HG03460 (cell line): Measurements from ENCODE around the gene GPALPP1.
A peak's percentile ranks its signal among the peaks of the same experiment; 100 is the strongest.
"Not testable (repeated sequence)": the region's sequence is repeated elsewhere in the genome, so short reads cannot be mapped to it uniquely, and the experiment has no call there.

Source experiments
- ATAC-seq: cut with Tn5 transposase; IDR thresholded peaks from one replicate; pipeline ENCODE4 v1.9.1; 2021; ENCODE audit not compliant: unreplicated experiment

The GPALPP1 gene

DNA sequence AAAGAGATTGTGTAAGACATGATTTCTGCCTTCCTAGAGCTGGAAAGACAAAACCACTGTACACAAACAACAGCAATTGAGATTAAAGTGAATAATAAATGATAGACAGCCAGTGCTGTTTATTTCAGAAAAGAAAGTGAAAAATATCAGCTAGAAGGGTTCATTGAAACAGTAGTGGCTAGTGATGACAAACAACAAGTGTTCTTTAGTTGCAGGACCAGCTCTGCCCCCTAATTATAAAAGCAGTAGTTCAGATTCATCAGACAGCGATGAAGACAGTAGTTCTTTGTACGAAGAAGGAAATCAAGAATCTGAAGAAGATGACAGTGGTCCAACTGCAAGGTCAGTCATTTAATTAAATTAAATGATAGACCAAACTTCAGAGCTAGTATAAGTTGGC, 14.8 kb downstream of the GPALPP1 start:
- no peak for ATAC-seq

DNA sequence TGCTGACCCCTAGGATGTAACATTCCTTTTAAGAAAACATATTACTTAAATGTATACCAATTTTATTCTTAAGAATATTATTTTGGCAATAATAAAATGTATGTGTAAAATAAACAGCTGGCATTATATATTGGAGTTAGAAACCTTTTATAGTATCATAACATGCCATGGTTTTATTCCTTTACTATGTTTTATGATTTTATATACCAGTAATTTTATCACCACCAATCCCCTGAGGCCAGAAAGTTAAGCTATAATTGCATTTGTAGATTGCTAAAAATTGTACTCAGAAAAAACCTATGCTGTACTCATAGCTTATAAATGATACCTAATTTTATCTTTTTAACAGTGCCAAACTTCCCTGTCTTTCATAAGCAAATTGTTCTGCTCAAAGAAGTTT, 17.9 kb downstream of the GPALPP1 start:
- no peak for ATAC-seq

DNA sequence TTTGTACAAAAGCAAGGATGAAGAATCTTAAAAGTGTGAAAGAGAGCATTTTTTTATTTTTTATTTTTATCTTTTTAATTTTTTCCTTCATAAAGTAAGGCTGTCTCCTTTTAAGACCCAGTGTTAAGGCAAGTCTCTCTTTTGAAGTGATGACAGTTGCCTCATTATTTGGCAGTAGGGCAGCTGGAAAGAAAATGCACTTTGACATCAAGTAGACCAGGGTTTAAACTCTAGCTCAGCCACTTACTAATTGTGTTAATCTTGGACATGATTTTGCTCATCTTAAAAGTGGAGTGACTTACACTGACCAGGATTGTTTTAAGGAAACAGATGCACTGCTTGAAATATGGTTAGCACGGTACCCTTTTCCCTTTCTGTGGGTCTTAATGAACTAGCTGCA, 18.5 kb downstream of the GPALPP1 start:
- ATAC-seq: no peak

DNA sequence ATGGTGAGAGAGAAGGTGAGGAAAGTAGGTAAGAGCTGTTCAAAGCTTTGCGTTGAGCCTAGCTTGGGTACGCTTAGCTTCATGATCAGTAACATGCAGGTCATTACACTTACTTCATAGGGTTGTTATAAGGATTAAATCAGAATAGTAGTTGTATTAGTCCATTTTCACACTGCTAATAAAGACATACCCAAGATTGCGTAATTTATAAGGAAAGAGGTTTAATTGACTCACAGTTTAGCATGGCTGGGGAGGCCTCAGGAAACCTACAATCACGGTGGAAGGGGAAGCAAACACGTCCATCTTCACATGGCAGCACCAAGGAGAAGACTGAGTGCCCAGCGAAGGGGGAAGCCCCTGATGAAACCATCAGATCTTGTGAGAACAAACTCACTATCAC, 21.9 kb downstream of the GPALPP1 start:
- no peak for ATAC-seq

DNA sequence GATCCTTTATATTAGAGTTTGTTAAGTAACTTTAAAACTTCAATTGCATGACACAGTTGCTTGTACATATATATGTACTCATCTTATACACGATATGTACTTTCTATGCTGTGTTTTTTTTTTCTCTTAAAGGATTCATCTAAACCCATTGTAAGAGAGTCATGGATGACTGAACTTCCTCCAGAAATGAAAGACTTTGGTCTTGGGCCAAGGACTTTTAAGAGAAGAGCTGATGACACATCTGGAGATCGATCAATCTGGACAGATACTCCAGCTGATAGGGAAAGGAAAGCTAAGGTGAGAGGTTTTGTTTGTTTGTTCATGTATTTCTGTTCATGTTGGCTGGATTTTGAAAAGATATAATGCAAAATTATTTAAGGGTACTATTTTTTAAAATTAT, 26.0 kb downstream of the GPALPP1 start:
- no peak for ATAC-seq

DNA sequence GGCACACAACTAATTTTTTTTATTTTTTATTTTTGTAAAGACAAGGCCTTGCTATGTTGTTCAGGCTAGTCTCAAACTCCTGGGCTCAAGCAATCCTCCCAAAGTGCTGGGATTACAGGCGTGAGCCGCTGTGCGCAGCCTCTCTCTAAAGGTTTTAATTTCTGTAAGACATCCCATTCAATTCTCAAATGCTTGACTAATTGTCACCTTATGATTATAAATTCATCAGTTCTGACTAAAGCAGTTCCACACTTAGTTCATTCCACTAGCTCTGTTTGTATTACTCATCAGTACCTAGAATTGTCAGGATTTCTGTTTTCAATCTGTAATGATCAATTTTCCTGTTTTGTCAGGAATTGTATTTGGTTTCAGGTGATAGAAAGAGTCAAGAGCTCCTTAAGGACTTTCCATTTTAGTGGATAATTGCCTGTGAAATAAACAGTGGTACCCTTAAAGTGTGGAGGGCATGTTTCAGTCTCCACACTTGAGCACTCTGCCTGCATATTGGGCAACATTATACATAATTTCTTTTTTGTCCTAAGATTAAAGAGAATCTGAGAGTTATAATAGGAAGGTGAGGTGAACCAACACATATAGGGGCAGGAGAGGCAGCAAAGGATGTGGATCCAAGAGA, 27.6 kb downstream of the GPALPP1 start:
- no peak for ATAC-seq

DNA sequence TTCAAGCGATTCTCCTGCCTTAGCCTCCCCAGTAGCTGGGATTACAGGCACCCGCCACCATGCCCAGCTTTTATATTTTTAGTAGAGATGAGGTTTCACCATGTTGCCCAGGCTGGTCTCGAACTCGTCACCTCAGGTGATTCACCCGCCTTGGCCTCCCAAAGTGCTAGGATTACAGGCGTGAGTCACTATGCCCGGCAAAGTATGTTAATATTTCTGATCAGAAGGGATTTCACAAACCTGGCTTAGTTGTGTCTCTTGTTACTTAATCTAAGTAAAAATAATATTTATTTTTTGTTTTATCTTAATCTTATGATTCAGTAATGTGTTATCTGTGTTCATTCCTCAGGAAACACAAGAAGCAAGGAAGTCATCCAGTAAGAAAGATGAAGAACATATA, 30.6 kb downstream of the GPALPP1 start:
- not testable (repeated sequence) for ATAC-seq

DNA sequence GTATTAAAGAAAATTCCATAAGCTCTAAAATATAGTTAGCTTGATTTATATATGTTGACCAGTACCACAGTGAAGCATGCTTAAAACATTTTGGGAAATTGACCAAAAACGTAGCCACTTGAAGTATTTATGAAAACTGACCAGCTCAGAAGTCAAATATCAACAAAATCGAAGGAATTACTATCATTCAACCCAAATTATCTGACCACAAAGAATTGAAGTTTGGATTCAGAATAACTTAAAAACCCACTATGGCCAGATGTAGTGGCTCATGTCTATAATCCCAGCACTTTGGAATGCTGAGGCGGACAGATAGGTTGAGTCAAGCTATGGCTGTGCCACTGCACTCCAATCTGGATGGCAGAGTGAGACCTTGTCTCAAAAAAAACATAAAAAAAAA, 31.9 kb downstream of the GPALPP1 start:
- no peak for ATAC-seq

DNA sequence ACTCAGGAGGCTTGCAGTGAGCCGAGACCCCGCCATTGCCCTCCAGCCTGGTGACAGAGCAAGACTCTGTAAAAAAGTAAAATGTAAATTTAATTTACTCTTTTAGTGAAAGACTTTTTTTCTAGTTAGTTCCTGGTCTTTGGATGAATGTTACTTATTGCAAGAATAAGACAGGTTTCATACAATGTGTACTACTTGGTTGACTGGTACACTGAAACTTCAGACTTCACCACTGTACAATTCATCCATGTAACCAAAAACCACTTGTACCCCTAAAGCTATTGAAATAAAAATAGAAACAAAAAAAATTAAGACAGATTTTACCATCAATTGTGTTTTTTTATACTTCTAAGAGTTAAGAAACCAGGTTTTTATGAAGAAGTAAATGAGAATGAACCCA, 35.5 kb downstream of the GPALPP1 start:
- no peak for ATAC-seq

DNA sequence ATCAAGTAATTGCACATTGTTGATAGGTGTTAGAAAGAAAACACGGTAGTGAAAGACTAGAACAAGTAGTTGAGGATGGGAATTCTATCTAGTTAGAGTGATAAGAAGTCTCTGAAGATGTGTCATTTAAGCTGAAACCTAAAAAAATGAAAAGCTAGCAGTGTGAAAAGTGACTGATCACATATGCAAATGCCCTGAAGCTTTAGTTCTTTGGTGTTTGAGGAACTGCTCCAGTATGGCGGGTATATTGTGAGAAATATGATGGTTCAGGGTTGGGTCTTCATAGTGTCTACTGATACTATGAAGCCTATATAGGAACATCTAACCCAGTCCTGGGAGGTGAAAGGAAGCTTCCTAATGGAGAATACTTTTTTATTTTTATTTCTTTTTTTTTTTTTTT, 45.0 kb downstream of the GPALPP1 start:
- no peak for ATAC-seq

DNA sequence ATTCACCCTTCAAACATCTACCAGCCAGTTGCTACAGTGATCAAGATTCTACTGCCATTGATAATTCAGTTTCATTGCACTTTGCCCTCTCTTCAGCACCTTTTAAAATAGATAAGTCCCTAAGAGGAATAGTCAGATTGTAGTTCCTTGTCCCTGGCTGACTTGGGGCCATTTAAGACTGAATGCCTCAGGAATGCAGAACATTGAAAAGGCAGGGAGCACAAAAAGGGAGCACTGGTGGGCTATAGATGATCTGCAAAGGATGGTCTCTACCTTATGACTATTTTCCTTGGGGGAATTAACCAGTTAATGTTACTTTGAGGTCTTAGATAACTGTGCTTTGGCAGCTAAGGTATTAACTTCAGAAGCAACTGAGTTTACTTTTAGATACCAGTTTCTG, 46.9 kb downstream of the GPALPP1 start:
- ATAC-seq: no peak

DNA sequence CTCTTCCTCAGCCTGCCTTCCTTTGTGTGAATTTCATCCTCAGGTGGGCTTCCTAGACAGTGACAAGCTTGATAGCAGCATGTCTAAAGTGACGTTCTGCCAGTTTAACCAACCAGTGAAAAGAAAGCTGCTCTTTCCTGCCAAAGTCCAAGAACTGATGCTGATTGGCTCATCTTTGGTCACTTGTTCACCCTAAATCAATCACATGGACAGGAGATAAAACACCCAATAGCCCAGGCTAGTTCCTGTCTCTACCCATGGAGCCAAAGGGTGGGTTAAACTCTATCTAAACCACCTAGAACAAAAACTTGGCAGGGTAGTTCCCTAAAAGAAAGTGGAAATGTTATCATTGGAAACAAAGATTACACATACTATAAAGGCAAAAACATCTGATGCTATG, 50.8 kb downstream of the GPALPP1 start:
- no peak for ATAC-seq

DNA sequence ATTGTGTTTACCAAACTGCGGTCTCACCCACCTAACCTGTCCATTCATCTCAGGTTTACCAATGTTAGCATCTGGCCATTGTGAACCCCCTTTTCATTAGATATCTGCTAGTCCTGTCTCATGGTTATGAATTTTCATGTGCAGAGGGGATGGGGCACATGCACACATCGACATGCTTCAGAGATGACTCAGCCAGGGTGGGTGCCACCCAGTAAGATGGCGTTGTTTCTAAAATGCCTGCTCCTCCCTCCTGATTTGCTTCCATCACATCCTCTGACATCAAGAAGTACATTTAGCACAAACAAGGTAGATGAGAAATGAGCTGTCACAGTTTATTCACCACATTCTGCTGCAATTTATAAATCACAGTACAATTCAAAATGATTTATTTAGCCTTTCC, 51.3 kb downstream of the GPALPP1 start:
- no peak for ATAC-seq

DNA sequence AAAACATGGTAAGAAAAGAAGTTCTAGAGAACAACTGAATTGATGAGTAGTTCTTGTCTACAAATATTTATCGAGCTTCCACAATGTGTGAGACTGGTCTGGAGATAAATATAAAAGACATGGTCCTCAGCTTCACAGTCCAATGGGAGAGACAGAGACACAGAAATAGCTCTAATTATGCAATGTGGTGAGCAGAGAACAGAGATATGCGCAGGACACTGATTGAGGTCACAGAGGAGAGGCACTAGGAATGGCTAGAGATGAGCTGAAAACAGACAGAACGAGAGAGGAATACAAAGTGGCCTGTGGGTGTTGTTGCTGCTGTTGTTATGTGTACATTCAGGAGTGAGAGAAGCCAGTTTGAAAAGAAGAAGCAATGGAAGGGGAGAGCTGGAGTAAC, 53.2 kb downstream of the GPALPP1 start:
- no peak for ATAC-seq

DNA sequence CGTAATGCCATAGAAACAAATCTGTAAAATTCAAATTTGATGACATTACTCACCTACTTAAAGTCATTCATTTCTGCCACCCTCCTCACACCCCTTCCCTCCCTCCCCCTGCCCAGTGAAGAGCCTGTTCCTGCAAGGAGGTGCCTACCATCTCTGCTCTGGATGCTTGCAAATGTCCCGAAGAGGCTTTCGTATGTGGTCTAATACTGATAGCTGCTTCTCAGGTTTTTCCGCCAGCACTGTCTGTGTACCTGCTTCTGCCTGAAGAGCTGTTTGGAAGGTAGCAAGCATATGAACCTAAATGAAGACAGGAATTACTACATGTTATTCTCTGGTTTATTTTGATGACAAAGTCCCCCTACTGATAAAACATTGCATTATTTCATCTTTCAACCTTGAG, 57.1 kb downstream of the GPALPP1 start:
- ATAC-seq: no peak

DNA sequence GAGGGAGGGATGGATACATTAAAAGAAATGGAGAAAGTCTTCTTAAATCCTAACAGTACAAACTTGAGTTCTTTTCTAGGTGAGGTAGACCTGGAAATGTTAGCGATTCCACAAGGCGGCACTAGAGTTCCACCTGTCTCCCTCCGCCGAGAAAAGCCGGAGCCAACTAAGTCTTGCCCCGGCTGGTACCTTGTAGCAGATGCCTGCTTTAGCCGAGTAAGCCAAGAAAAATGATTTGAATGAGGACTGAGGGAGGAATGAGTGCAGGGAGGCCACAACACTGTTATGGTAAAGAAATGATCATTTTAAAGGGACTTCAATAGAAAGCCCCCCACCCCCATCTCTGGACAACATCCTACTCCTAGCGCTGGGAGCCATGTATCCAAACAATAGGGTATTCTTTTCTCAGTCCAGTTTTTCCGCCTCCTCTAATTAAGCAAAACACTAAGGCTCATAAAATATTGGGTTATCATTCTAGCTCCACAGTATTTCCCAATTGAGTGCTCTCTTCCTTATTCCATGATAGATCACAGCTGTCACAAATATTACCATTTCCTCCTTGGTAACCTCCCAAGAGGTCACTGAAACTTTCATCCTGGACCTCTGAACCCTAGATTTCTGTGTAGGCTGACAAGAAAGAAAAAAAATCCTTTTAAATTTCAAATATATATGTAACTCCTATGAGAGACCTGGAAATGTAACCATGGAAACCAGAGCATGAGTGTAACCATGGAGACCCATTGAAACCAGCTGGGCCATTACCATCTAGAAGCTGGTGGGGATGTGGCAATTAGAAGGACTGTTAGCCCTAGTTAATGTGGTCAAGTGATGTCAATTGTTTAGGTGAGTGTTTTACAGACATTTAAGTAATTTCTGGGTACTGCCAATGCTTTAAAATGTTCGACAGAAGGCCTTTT, 58.3 kb downstream of the GPALPP1 start:
- peak; percentile 68 for ATAC-seq

DNA sequence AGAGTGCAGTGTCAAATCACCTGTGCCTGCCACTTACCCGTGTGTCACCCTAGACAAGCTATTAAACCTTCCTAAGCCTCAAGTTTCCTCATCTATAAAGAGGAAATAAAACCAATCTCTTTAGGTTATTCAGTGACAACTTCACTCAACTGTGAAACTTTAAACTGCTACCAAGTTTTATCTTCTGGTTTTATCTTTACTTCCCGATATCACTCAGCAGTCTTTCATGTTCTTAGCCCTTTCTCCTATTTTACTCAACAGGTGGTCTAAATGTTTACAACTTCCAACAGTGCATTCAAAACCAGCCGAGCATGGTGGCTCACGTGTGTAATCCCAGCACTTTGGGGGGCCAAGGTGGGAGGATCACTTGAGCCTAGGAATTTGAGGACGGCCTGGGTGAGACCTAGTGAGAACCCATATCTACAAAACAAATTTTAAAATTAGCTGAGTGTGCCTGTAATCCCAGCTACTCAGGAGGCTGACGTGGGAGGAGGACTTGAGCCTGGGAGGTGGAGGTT, 59.6 kb downstream of the GPALPP1 start:
- no peak for ATAC-seq

DNA sequence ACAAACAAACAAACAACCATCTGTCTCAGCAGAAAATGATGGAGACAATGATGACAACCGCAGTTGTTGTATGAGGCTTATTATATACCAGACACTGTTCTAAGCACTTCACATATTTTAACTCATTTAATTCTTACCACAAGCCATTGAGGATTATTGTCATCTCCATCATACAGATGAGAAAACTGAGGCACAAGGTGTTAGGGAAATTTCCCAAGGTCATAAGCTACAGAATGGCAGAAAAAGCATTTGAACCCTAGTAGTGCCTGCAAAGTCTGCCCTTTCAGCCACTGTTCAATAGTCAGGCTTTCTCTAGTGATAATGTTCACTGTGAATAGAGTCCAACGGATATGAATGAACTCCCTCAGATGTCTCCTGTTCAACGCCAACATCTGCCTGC, 60.1 kb downstream of the GPALPP1 start:
- ATAC-seq: no peak

DNA sequence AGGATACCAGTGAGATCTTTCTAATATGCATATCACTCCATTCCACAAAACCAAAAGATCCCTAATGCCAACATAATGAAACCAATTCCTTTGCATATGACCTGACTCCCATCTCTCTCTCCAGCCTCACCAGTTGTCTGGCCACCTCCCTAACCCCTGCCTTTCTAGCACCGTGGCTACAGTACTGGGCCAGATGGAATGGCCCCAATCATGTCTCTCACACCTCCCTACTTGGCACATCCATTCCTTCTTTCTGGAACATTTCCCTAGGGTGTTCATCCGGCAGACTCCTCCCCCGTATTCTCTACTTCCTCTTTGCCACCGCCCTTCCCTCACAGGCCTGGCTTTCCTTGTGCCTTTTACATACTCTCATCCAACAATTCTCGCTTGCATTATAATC, 62.0 kb downstream of the GPALPP1 start:
- ATAC-seq: no peak

DNA sequence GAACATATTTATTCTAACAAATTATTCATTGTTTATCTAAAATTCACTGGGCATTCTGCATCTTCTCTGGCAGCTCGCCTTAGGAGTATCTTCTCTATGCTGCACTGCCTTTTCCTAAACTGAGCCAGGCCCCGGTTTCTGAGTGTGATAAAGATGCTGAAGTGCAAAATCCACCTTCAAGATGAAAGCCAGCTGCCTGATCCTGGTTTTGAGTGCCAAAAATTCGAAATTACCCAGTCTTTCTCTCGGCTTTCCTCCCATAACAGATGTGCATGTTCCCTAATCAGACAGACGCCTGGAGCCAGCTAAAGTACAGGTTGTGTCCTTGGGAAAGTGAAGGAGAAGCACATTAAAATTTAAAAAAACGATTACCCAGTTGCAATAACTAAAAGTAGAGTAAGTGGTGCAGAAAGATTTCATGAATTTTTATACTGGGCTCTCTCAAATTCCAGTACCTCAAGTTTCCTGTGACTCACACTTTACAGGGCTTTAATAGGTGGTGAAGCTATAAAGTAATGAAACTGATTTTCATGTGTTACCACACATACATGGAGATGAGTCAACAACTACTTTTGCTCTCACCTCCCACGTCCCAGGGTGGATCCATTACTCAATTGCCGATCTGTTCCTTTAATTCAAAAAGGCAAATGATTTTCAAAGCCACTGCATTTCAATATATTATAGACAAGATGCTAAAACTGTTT, 66.0 kb downstream of the GPALPP1 start:
- no peak for ATAC-seq

DNA sequence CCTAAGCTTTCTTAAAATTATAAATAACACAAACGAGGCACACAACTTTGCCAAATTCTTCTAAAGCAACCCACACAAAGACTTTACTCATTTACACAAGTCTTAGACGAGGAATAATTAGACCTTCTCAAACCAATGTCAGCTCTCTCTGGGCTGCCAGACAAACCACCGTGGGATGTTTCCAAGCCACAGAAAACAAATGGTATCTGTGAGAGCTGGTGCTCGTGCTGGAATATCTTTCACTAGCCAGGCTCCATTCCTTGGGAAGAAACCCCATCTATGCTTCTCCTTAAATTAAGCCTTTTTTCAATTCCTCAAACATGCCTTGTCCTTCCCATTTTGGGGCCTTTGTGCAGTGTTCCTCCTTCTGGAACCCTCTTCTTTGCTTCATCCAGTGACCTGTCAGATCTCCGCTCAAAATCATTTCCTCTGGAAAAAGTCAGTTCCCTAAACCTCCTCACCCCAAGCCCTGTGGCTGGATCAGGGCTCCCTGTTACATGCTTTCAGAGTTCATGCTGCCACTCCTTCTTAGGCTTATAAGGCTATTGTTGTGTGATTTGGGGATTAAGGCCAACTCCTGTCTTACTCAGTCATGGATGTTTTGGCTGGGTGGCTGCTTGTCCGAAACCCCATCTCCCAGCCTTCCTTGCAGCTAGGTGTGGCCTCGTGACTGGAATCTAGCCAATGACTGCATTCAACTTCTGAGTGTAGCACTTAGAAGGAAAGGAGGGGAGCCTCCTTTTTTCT, 66.7 kb downstream of the GPALPP1 start:
- no peak for ATAC-seq
